Heart left ventricle (tissue), 16 donors: ENCODE measurements around the gene TTN. TPM values are rescaled to one million over a fixed set of nuclear protein-coding genes. Genes with fewer than 3 reads are reported as not detected.

Source experiments
- ATAC-seq, 4 donors: fragments of 200-7000 bp; cut with Tn5 transposase; one replicate each; pipeline ENCODE4 v1.9.1; 2020 to 2022; ENCODE audit warnings: moderate library complexity in 4 of 4, mild to moderate bottlenecking in 3 of 4, moderate number of reproducible peaks in 1 of 4
- DNase-seq, 5 donors: peaks; one replicate each; pipeline ENCODE4 v3.0.0-alpha.2; 2020
- H3K27ac ChIP-seq, 12 donors: fragments of 200-600 bp; sonication (generic) in 4 of 12; one replicate each; pipeline versions ENCODE4 v1.5.0 to v1.8.0; 2016 to 2022; ENCODE audit warnings: mild to moderate bottlenecking in 2 of 12
- H3K27me3 ChIP-seq, 9 donors: fragments of 200-600 bp; sonication (generic) in 2 of 9; one replicate each; pipeline versions ENCODE4 v1.5.1 to v1.8.0; 2016 to 2022; ENCODE audit warnings: mild to moderate bottlenecking in 3 of 9
- H3K36me3 ChIP-seq, 9 donors: fragments of 200-600 bp; sonication (generic) in 2 of 9; one replicate each; pipeline versions ENCODE4 v1.5.0 to v1.8.0; 2018 to 2022; ENCODE audit warnings: mild to moderate bottlenecking in 2 of 9
- H3K4me1 ChIP-seq, 12 donors: fragments of 200-600 bp; sonication (generic) in 4 of 12; one replicate each; pipeline versions ENCODE4 v1.5.0 to v1.8.0; 2016 to 2022; ENCODE audit warnings: mild to moderate bottlenecking in 3 of 12
- H3K4me3 ChIP-seq, 12 donors: fragments of 200-600 bp; sonication (generic) in 4 of 12; one replicate each; pipeline versions ENCODE4 v1.5.0 to v1.8.0; 2017 to 2022; ENCODE audit warnings: mild to moderate bottlenecking in 9 of 12, moderate library complexity in 4 of 12
- H3K9me3 ChIP-seq, 12 donors: fragments of 200-600 bp; sonication (generic) in 4 of 12; one replicate each; pipeline versions ENCODE4 v1.5.0 to v1.8.0; 2016 to 2022; ENCODE audit warnings: mild to moderate bottlenecking in 1 of 12
- POLR2A ChIP-seq, 2 donors: fragments of 450-650 bp; IDR thresholded peaks; one replicate each; pipeline ENCODE4 v1.6.1; 2017; ENCODE audit warnings: antibody characterized with exemption in 2 of 2, mild to moderate bottlenecking in 2 of 2, moderate library complexity in 2 of 2
- WGBS, 4 donors: extraction: QIAGEN DNeasy Blood & Tissue Kit in 2 of 4; methylation state at CpG; one replicate each; pipeline versions ENCODE4 v1.1.5 to v1.1.7; 2013 to 2018; 5-methylcytosine and 5-hydroxymethylcytosine counted together
- intact Hi-C, 10 donors: fragments of 100-400 bp; cut with DNase I; formaldehyde crosslinking; loops; one replicate each; pipeline versions ENCODE4 v1.11.1 to v1.14.2; 2022
- polyA plus RNA-seq, 2 donors: library from polyadenylated mRNA; stranded (reverse); fragments of 200-250 nt; gene quantifications; one replicate each; pipeline ENCODE4 v1.2.3, GENCODE V29; 2013
- total RNA-seq, 9 donors: library from RNA; depleted of rRNA in 2 of 9; stranded (reverse); fragments of >200 nt in 2 of 9; fragmentation: NEBNext Ultra II Directional in 3 of 9; extraction: Animal tissue kit (Norgen Biotek cat#: 25700) in 3 of 9; gene quantifications; one replicate each; pipeline versions ENCODE4 v1.1.0 to v1.2.4, GENCODE V29; 2016 to 2023
- TF ChIP-seq, protein P1 (sequence below), 12 donors: fragments of 200-600 bp; sonication (generic) in 4 of 12; IDR thresholded peaks; one replicate each; pipeline versions ENCODE4 v1.5.0 to v1.8.0; 2018 to 2022; ENCODE audit warnings: antibody characterized with exemption in 12 of 12, mild to moderate bottlenecking in 5 of 12
- donor health status: ischemic (EF 13 %, LVEDD 7.1; RV severe dilation, severe dysfunction).
- donor health status: healthy with polysubstance abuse.
- donor health status: DM: no; HTN: yes; CAD: no.
- donor health status: DM: no; HTN: no; CAD: no.
- donor health status: ischemic (EF 25% LVEDD 6.9; RV normal size, moderate dysfunction).
- donor health status: ischemic (EF 25% LVEDD 5.7; RV mildly dilated, moderate dysfunction).
- donor health status: healthy.
- donor health status: DM: yes; HTN: yes; CAD: no.
- donor health status: ischemic (EF 35%, LVEDD 5.7; RV mildly dilated, moderate dysfunction).
- donor health status: nonischemic (EF 11% LVEDD 7.7; RV severe dilation, severe dysfunction).
- donor health status: DM: yes; HTN: yes; CAD: no.
- donor health status: PGD.
- donor health status: ischemic (EF 29% LVEDD 5.4; RV normal size, mild dysfunction).
- donor health status: nonischemic (EF 23%, LVEDD 6.1; RV moderate dilation, normal function).

TTN gene
- total and polyA plus RNA-seq, 11 donors, result 136 to 4,653 (median 3,379) TPM

DNA sequence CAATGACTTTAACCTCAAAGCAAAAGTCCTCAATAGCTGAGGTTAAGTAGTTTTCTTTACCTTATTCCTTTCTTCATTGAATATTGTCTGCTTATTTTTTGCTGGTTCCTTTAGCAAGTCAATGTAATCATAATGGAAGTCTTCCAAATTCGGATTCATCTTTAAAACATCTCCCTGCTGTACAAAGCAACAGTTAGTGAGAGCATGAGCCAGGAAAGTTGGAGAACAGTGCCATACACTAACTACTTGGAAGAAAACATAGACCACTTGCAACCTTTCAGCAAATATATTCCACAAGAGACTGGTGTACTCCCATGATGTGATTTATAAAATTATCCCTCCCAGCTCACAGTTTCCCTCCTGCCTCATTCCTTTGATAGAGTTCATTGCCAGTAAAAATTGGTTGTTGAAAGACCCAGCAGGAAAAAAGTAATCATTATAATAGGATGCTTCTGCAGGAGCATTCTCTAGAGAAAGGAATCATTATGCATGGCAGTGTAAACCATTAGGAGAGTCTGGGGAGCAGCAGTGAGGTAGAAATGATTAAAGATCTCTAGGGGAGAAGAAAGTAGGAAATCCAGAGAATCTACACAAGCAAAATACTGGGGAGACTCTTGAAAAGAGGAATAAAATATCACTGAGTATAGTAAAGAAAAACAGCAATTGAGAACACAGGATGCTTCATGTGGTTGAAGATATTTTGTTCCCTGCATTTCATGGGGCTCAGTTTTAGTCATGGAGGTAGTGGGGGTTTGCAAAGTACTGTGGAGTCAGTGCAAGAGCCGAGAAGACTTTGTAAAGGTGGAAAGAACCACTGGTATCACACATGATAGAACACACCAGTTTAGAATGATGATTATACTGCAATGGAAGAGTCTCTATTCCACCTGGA lies 38.6 kb upstream of the TTN start:
- peak; percentile 59 to 81 (median 64) for ATAC-seq
- H3K27ac ChIP-seq, result peak overlapping the region in 11 of 12 donors; percentile 22 to 79 (median 60)

GRCh38 chr2:178844701-178845100 lies 37.5 kb upstream of the TTN start:
- peaks cover 0 to 21% (median 7%) of the 10 kb centered on the region in 9 donors for H3K36me3 ChIP-seq
- no peaks in the 10 kb centered on the region for H3K27me3 ChIP-seq
- H3K4me3 ChIP-seq, result no peak overlapping the region
- peaks cover 0 to 34% (median 17%) of the 10 kb centered on the region in 12 donors for H3K4me1 ChIP-seq
- TF ChIP-seq, protein P1, sequence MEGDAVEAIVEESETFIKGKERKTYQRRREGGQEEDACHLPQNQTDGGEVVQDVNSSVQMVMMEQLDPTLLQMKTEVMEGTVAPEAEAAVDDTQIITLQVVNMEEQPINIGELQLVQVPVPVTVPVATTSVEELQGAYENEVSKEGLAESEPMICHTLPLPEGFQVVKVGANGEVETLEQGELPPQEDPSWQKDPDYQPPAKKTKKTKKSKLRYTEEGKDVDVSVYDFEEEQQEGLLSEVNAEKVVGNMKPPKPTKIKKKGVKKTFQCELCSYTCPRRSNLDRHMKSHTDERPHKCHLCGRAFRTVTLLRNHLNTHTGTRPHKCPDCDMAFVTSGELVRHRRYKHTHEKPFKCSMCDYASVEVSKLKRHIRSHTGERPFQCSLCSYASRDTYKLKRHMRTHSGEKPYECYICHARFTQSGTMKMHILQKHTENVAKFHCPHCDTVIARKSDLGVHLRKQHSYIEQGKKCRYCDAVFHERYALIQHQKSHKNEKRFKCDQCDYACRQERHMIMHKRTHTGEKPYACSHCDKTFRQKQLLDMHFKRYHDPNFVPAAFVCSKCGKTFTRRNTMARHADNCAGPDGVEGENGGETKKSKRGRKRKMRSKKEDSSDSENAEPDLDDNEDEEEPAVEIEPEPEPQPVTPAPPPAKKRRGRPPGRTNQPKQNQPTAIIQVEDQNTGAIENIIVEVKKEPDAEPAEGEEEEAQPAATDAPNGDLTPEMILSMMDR (IDR thresholded peaks at IDR 0.05), result no peak
- no peak for TF ChIP-seq POLR2A (IDR thresholded peaks at IDR 0.05)
- WGBS, 4 donors, result 35 to 42% (median 37%) methylated on average over 2 of the region's 2 CpGs
- intact Hi-C loops, result no loop called here
- ATAC-seq (peak; percentile 56 to 79 (median 68)), DNase-seq (no peak)
- peak overlapping the region; percentile 22 to 79 (median 60) for H3K27ac ChIP-seq
- no peaks in the 10 kb centered on the region for H3K9me3 ChIP-seq

More for the DNA sequence above, 38.6 kb upstream of the TTN start:
- Histone ChIP-seq H3K9me3 (no peaks in the 10 kb centered on the region), H3K4me1 (peaks cover 0 to 34% (median 17%) of the 10 kb centered on the region in 12 donors), H3K4me3 (no peak overlapping the region), H3K36me3 (peaks cover 0 to 22% (median 5%) of the 10 kb centered on the region in 9 donors), H3K27me3 (no peaks in the 10 kb centered on the region)
- intact Hi-C loops, result no loop called here
- no peak for DNase-seq
- 54 to 59% (median 57%) methylated on average over 2 of the region's 2 CpGs for WGBS, 4 donors
- no peak for TF ChIP-seq POLR2A (IDR thresholded peaks at IDR 0.05)
- TF ChIP-seq, protein P1 (IDR thresholded peaks at IDR 0.05), result no peak

- Histone ChIP-seq H3K36me3 (peaks cover 0 to 19% (median 7%) of the 10 kb centered on the region in 9 donors), H3K4me3 (no peak overlapping the region), H3K27ac (peak overlapping the region; percentile 22 to 79 (median 60)), H3K27me3 (no peaks in the 10 kb centered on the region), H3K9me3 (no peaks in the 10 kb centered on the region), H3K4me1 (peaks cover 0 to 34% (median 17%) of the 10 kb centered on the region in 12 donors)
- peak; percentile 40 to 62 (median 58) for ATAC-seq
- intact Hi-C loops, result no loop called here
- WGBS, 4 donors, result 51 to 67% (median 60%) methylated on average over 4 of the region's 4 CpGs
- TF ChIP-seq, protein P1 (IDR thresholded peaks at IDR 0.05), result no peak
- no peak for TF ChIP-seq POLR2A (IDR thresholded peaks at IDR 0.05)
- DNase-seq, result no peak
Measured at GRCh38 chr2:178844269-178844668, 37.0 kb upstream of the TTN start.

GRCh38 chr2:178843697-178844096 lies 36.5 kb upstream of the TTN start:
- peaks cover 0 to 24% (median 7%) of the 10 kb centered on the region in 9 donors for H3K36me3 ChIP-seq
- WGBS, 4 donors, result 60 to 72% (median 65%) methylated on average over 1 of the region's 1 CpG
- H3K4me3 ChIP-seq, result no peak overlapping the region
- H3K4me1 ChIP-seq, result peaks cover 0 to 34% (median 17%) of the 10 kb centered on the region in 12 donors
- ATAC-seq (no peak), DNase-seq (no peak)
- H3K9me3 ChIP-seq, result no peaks in the 10 kb centered on the region
- H3K27ac ChIP-seq, result peak overlapping the region in 6 of 12 donors; percentile 12 to 79 (median 63)
- H3K27me3 ChIP-seq, result no peaks in the 10 kb centered on the region
- TF ChIP-seq, protein P1 (IDR thresholded peaks at IDR 0.05), result no peak
- no peak for TF ChIP-seq POLR2A (IDR thresholded peaks at IDR 0.05)
- intact Hi-C loops, result no loop called here
